Measurements from ENCODE around the gene DIAPH3.
A peak's percentile ranks its signal among the peaks of the same experiment; 100 is the strongest.

Gene DIAPH3

GRCh38 chr13:59960683-59961082 lies 203.0 kb downstream of the DIAPH3 start:
- DNase-seq (ENCODE audit: low spot score) = no peak

GRCh38 chr13:59957438-59957837 lies 206.3 kb downstream of the DIAPH3 start:
- DNase-seq (ENCODE audit: low spot score) = no peak

- no peak for DNase-seq (ENCODE audit: low spot score)
These were observed 209.1 kb downstream of the DIAPH3 start for GRCh38 chr13:59954601-59955000.

GRCh38 chr13:59951011-59951410 lies 212.7 kb downstream of the DIAPH3 start:
- DNase-seq (ENCODE audit: low spot score) = no peak

- DNase-seq (ENCODE audit: low spot score) = no peak
These were observed 213.5 kb downstream of the DIAPH3 start for GRCh38 chr13:59950266-59950665.

DNA sequence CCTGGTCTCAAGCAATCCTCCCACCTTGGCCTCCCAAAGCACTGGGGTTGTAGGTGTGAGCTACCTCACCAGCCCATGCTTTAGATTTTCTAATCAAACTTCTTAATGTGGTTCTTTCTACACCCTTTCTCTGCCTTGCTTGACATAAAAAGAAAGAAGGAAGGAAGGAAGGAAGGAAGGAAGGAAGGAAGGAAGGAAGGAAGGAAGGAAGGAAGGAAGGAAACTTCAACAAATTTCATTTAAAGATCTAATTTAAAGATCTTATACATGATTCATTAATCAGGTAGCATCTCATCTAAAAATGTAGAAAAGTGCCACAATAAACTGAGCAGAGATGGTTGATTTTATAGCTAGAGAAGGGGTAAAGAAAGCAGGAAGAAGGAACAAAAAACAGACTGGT lies 215.0 kb downstream of the DIAPH3 start:
- no peak for DNase-seq (ENCODE audit: low spot score)

GRCh38 chr13:59946944-59947343 lies 216.8 kb downstream of the DIAPH3 start:
- no peak for DNase-seq (ENCODE audit: low spot score)

DNA sequence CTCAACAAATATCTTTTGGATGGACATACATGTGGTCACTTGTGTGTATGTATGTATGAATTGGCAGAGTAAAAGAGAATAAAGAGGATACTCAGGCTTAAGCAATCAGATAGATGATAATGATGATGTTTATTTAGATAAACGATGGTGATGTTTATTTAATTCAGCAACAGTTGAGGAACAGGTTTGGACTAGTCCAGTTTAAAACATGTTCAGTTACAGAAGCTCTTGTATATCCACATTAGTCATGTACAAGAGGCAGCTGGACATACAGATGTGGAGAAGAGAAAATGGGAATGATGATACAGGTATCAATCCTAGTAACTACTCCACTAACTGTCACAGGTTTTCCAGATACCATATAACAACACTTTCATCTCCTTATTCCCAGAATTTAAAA lies 232.1 kb downstream of the DIAPH3 start:
- no peak for DNase-seq (ENCODE audit: low spot score)

GRCh38 chr13:59924256-59924655 lies 239.5 kb downstream of the DIAPH3 start:
- no peak for DNase-seq (ENCODE audit: low spot score)

- DNase-seq (ENCODE audit: low spot score) = no peak
These were observed 248.5 kb downstream of the DIAPH3 start for GRCh38 chr13:59915252-59915651.

DNA sequence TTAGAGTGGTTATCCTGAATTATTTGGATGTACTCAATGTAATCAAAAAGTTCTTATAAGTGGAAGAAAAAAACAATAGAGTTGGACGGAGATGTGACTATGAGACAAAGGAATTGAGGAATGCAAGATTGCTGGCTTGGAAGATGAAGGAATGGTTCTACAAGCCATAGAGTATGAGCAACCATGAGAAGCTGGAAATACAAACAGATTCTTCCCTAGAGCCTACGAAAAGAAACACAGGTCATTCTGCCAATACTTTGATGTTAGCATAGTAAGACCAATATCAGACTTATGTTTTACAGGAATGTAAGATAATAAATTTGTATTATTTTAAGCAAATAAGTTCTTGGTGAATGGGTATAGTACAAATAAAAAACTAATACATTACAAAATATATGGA lies 249.2 kb downstream of the DIAPH3 start:
- no peak for DNase-seq (ENCODE audit: low spot score)

DNA sequence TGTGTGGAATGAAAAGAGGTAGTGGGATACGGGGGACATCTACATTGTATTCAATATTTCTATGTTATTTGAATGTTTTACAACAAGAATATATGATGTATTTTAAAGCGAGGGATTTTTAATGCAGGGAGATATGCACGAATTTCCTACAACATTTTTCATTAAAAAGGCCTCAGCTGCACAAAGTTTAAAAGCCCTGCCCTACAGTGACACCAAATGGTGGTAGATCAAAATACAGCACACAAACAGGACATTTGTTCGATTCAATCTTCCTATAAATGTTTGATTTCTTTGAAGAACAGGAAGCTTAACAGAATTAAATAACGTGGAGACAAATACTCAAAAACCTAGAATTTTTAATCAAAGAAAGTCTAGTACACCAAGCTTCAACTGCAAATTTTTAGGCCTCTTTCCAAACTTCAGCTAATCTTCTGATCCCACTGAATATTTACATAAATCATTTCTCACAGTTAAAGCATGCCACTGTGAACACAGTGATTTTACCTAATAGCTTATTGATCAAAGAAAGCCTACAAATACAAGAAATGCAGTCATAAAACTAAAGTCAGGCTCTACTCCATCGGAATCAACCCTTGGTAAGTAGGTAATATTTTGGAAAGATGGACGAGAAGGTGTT lies 257.2 kb downstream of the DIAPH3 start:
- peak; percentile 13 for DNase-seq (ENCODE audit: low spot score)

GRCh38 chr13:59901191-59901590 lies 262.5 kb downstream of the DIAPH3 start:
- no peak for DNase-seq (ENCODE audit: low spot score)

GRCh38 chr13:59898066-59898465 lies 265.7 kb downstream of the DIAPH3 start:
- DNase-seq (ENCODE audit: low spot score) = no peak

GRCh38 chr13:59893266-59893665 lies 270.5 kb downstream of the DIAPH3 start:
- DNase-seq (ENCODE audit: low spot score) = no peak

- DNase-seq (ENCODE audit: low spot score) = no peak
These were observed 272.7 kb downstream of the DIAPH3 start for GRCh38 chr13:59891053-59891452.

DNA sequence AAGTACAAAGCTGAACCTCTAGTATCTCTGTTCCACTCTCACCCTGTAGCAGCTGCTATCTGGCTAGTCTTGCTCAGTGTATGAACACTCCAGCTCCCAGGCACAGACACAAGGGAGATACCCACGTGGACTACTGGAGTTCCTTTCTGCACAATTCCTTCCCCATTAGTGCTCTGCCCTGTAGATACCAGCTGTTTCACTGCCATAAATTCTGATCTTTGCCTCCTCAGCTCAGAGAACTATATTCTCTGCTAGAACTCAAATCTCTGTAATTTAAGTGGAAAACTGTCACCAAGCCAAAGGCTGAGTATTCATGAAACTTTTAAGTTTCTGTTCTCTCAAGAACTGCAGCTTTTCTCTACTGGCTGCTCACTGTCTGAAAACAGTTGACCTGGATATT lies 273.7 kb downstream of the DIAPH3 start:
- no peak for DNase-seq (ENCODE audit: low spot score)

DNA sequence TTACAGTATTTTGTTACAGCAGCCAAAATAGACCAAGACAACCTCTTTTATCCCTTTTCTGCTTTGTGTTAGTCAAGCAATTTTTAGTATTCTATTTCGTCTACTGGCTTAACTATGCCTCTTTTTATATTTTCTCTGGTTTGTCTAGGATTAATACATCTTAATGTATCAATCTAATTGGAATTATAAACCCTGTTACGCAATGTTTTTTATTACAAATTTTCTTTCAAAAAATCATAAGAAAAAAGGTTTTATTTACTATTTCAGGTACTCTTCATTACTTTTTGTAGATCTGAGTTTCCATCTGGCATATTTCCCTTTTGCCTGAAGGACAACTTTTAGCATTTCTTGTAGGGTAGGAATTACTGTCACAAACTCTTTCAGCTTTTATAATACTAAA lies 275.3 kb downstream of the DIAPH3 start:
- DNase-seq (ENCODE audit: low spot score) = no peak

DNA sequence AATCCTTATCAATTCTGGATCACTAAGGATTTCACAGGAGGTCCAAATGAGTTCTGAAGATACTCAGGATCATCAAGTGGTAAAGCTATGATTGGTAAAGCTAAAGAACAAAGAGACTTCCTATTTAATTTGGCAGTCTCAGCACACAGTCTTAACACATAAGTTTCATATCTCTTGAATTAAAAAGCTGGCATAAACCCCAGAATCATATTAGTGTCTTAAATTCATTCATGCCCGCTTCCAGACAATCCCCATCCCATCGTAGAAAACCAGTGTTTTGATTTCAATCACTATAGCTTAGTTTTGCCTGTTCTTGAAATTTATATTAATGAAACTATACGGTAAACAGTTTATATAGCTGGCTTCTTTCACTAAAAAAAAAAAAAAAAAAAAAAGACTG lies 278.7 kb downstream of the DIAPH3 start:
- no peak for DNase-seq (ENCODE audit: low spot score)

- no peak for DNase-seq (ENCODE audit: low spot score)
These were observed 279.8 kb downstream of the DIAPH3 start for GRCh38 chr13:59883885-59884284.

DNA sequence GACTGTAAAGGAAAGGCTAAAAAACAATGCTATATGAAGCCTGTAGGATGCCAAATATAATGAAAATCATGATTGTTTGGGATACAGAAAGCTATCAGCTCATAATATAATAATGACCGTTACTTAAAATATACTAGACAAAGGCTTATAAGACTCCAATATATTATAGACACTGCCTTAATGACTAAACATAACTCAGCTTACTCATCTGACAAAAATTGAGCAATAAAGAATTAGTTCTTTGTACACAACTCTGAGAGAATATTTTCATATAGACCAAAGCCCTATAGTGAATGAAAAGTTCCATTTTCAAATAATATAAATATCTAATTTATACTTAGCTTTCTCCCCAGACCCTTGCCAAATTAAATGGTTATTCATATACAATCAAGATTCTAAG lies 283.3 kb downstream of the DIAPH3 start:
- no peak for DNase-seq (ENCODE audit: low spot score)

DNA sequence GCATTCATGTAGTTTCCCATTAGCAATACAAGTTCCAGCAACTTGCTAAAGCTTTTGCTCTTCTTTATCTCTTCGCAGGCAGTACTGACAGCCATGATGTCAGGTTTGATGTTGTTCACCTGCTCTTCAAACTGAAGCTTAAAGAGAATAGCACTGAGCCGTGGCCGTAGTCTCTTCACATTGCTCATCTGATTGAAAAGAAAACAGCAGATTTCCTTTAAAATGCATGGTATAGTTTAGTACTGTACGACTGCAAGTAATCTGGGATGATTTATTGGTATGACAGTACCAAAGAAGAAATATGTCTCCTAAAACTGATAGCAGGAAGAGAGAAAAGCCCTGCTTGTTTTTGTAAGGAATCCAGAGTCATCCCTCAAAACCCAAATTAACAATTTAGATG lies 284.4 kb downstream of the DIAPH3 start:
- no peak for DNase-seq (ENCODE audit: low spot score)

GRCh38 chr13:59877933-59878332 lies 285.8 kb downstream of the DIAPH3 start:
- no peak for DNase-seq (ENCODE audit: low spot score)

- no peak for DNase-seq (ENCODE audit: low spot score)
These were observed 288.8 kb downstream of the DIAPH3 start for GRCh38 chr13:59874973-59875372.

- no peak for DNase-seq (ENCODE audit: low spot score)
These were observed 289.9 kb downstream of the DIAPH3 start for GRCh38 chr13:59873856-59874255.

Data from SW480 (cell line).